WTC11 (cell line): ENCODE results near the gene SCAI. TPM values are rescaled to one million over a fixed set of nuclear protein-coding genes. Genes with fewer than 3 reads are reported as not detected.

ENCODE experiments used
- ATAC-seq: fragments of 200-7000 bp; cut with Tn5 transposase; 2 replicates; pipeline ENCODE4 v1.10.0; 2021; ENCODE audit warnings: mild to moderate bottlenecking, moderate library complexity
- CTCF ChIA-PET: fragments of 300-600 bp; sonication (Branson Sonifier 250); formaldehyde crosslinking; loops from one replicate; lab custom pipeline; 2021; ENCODE audit warnings: antibody characterized with exemption; lab: Charles Lee
- POLR2A ChIA-PET: fragments of 350-600 bp; sonication (Branson Sonifier 250); formaldehyde crosslinking; loops from one replicate; lab custom pipeline; 2021; ENCODE audit warnings: antibody characterized with exemption; lab: Charles Lee
- DNase-seq: peaks from one replicate; pipeline ENCODE4 v3.0.0; 2021; ENCODE audit warnings: low spot score
- H3K27ac Mint-ChIP-seq: 2 replicates; pipeline ENCODE4 v1.8.0; 2021; ENCODE audit warnings: mixed read lengths
- H3K27me3 Mint-ChIP-seq: 2 replicates; pipeline ENCODE4 v1.8.0; 2021; ENCODE audit warnings: low read depth, mild to moderate bottlenecking, moderate library complexity, mixed read lengths
- H3K36me3 Mint-ChIP-seq: 2 replicates; pipeline ENCODE4 v1.8.0; 2021; ENCODE audit warnings: mixed read lengths
- H3K4me1 Mint-ChIP-seq: 2 replicates; pipeline ENCODE4 v1.8.0; 2022; ENCODE audit warnings: mixed read lengths
- H3K4me3 Mint-ChIP-seq: 2 replicates; pipeline ENCODE4 v1.8.0; 2021; ENCODE audit warnings: mild to moderate bottlenecking, moderate library complexity, mixed read lengths
- H3K9me3 Mint-ChIP-seq: 2 replicates; pipeline ENCODE4 v1.8.0; 2021; ENCODE audit warnings: mixed read lengths
- AFF4 ChIP-seq: sonication (generic); formaldehyde crosslinking; IDR thresholded peaks from 2 replicates; pipeline ENCODE4 v1.8.1; 2023; ENCODE audit warnings: mild to moderate bottlenecking, missing genetic modification reagents, borderline replicate concordance
- CTCF ChIP-seq: fragments of 200-600 bp; IDR thresholded peaks from 2 replicates; pipeline ENCODE4 v1.8.0; 2022; ENCODE audit warnings: antibody characterized with exemption
- E2F4 ChIP-seq: sonication (generic); formaldehyde crosslinking; IDR thresholded peaks from 2 replicates; pipeline ENCODE4 v1.8.1; 2022; ENCODE audit warnings: low read depth, mild to moderate bottlenecking, moderate library complexity, missing genetic modification reagents, borderline replicate concordance
- E2F5 ChIP-seq: sonication (generic); formaldehyde crosslinking; IDR thresholded peaks from 2 replicates; pipeline ENCODE4 v1.8.1; 2022; ENCODE audit warnings: mild to moderate bottlenecking, moderate library complexity, missing genetic modification reagents
- ETV6 ChIP-seq: sonication (generic); formaldehyde crosslinking; IDR thresholded peaks from 2 replicates; pipeline ENCODE4 v1.8.1; 2022; ENCODE audit warnings: mild to moderate bottlenecking, missing genetic modification reagents
- GABPB1 ChIP-seq: sonication (generic); formaldehyde crosslinking; IDR thresholded peaks from 2 replicates; pipeline ENCODE4 v1.8.1; 2023; ENCODE audit warnings: mild to moderate bottlenecking, missing genetic modification reagents
- GRHL2 ChIP-seq: fragments of 250-450 bp; sonication (Bioruptor Pico); IDR thresholded peaks from 2 replicates; pipeline ENCODE4 v1.8.0; 2022; ENCODE audit warnings: mild to moderate bottlenecking, moderate library complexity; ENCODE audit not compliant: insufficient replicate concordance, severe bottlenecking
- IRF2 ChIP-seq: sonication (generic); formaldehyde crosslinking; IDR thresholded peaks from 2 replicates; pipeline ENCODE4 v1.8.0; 2022; ENCODE audit warnings: low read depth, missing genetic modification reagents, borderline replicate concordance
- PREB ChIP-seq: sonication (generic); formaldehyde crosslinking; IDR thresholded peaks from 2 replicates; pipeline ENCODE4 v1.8.1; 2022; ENCODE audit warnings: mild to moderate bottlenecking, missing genetic modification reagents, moderate library complexity, borderline replicate concordance
- PRRX2 ChIP-seq: fragments of 250-450 bp; sonication (Bioruptor Pico); IDR thresholded peaks from 2 replicates; pipeline ENCODE4 v1.8.0; 2021; ENCODE audit warnings: mild to moderate bottlenecking
- SMAD3 ChIP-seq: sonication (generic); formaldehyde crosslinking; IDR thresholded peaks from 2 replicates; pipeline ENCODE4 v1.8.0; 2022; ENCODE audit warnings: missing genetic modification reagents, mild to moderate bottlenecking, borderline replicate concordance
- TEAD1 ChIP-seq: sonication (generic); formaldehyde crosslinking; IDR thresholded peaks from 2 replicates; pipeline ENCODE4 v1.8.0; 2022; ENCODE audit warnings: mild to moderate bottlenecking, missing genetic modification reagents
- ZBTB21 ChIP-seq: sonication (generic); formaldehyde crosslinking; IDR thresholded peaks from 2 replicates; pipeline ENCODE4 v1.8.1; 2023; ENCODE audit warnings: mild to moderate bottlenecking, missing genetic modification reagents, borderline replicate concordance
- ZBTB43 ChIP-seq: sonication (generic); formaldehyde crosslinking; IDR thresholded peaks from 2 replicates; pipeline ENCODE4 v1.8.1; 2023; ENCODE audit warnings: mild to moderate bottlenecking, missing genetic modification reagents
- ZNF281 ChIP-seq: sonication (generic); formaldehyde crosslinking; IDR thresholded peaks from 2 replicates; pipeline ENCODE4 v1.8.0; 2023; ENCODE audit warnings: mild to moderate bottlenecking, missing genetic modification reagents
- ZNF423 ChIP-seq: fragments of 250-450 bp; sonication (Bioruptor Pico); IDR thresholded peaks from 2 replicates; pipeline ENCODE4 v2.1.2; 2022; ENCODE audit warnings: mild to moderate bottlenecking, moderate library complexity
- total RNA-seq: library from RNA; stranded (reverse); gene quantifications from 3 replicates; pipeline ENCODE4 v1.2.3, GENCODE V29; 2021

Gene SCAI
- total RNA-seq, 1 experiment from 2014 or later = 20.4 TPM

GRCh38 chr9:125189361-125190289 is 46.3 kb upstream of the SCAI start, which contains the start of gene PPP6C (continued):
- TF ChIP-seq ZNF423 (CRISPR knock-in tag) = no peak
- TF ChIP-seq TEAD1 (CRISPR knock-in tag) = peak; percentile 1
- TF ChIP-seq E2F5 (CRISPR knock-in tag) = peak; percentile 89

GRCh38 chr9:125189011-125189360 is 45.7 kb upstream of the SCAI start:
- CTCF ChIA-PET = no interaction called here
- Mint-ChIP-seq H3K27me3 (no peaks in the 10 kb centered on the region), H3K36me3 (no peaks in the 10 kb centered on the region), H3K4me3 (peak overlapping the region; percentile 90), H3K27ac (no peak overlapping the region), H3K4me1 (peaks cover 14% of the 10 kb centered on the region; the same call in 1 of the 2 replicates), H3K9me3 (no peaks in the 10 kb centered on the region)
- POLR2A ChIA-PET = no interaction called here
- TF ChIP-seq ZNF281 (no peak), SMAD3 (CRISPR knock-in tag) (no peak), E2F4 (CRISPR knock-in tag) (no peak), ETV6 (no peak), PRRX2 (CRISPR knock-in tag) (no peak)
- DNase-seq = peak; percentile 31
- ATAC-seq = no peak; the same call in 1 of the 2 replicates

- ChIA-PET CTCF (no interaction called here), POLR2A (no interaction called here)
- no peaks in the 10 kb centered on the region for H3K36me3 Mint-ChIP-seq
- H3K4me3 Mint-ChIP-seq = no peak overlapping the region
- TF ChIP-seq ETV6 = no peak
- TF ChIP-seq GRHL2 = no peak
- TF ChIP-seq CTCF = no peak
- no peak for TF ChIP-seq SMAD3 (CRISPR knock-in tag)
- no peak for TF ChIP-seq ZBTB43
- no peak for TF ChIP-seq AFF4 (CRISPR knock-in tag)
- no peak for TF ChIP-seq IRF2 (CRISPR knock-in tag)
- no peak for TF ChIP-seq PREB
- TF ChIP-seq ZBTB21 (CRISPR knock-in tag) = no peak
- TF ChIP-seq GABPB1 (CRISPR knock-in tag) = no peak
- ATAC-seq (no peak), DNase-seq (no peak)
- H3K27ac Mint-ChIP-seq = peak overlapping the region; percentile 3; the same call in 1 of the 2 replicates
- H3K4me1 Mint-ChIP-seq = peaks cover 10% of the 10 kb centered on the region
- H3K9me3 Mint-ChIP-seq = 0 out of 2 replicates have a peak, but pooled peaks cover 3% of the 10 kb centered on the region
- H3K27me3 Mint-ChIP-seq = no peaks in the 10 kb centered on the region
These were observed 40.2 kb upstream of the SCAI start for GRCh38 chr9:125183561-125183960.
